Right lobe of liver (tissue), 4 donors: ENCODE measurements around the gene DCTN4.

Experiments used
- POLR2A ChIP-seq: fragments of 450-650 bp; IDR thresholded peaks from one replicate; pipeline ENCODE4 v1.6.1; 2017; ENCODE audit warnings: antibody characterized with exemption, mild to moderate bottlenecking
- TF ChIP-seq, protein P1 (sequence below), 4 donors: fragments of 200-600 bp in 3 of 4; fragments of 450-650 bp in 1 of 4; IDR thresholded peaks; one replicate each; pipeline versions ENCODE4 v1.5.1 to v1.8.0; 2016 to 2022; ENCODE audit warnings: antibody characterized with exemption in 4 of 4, mild to moderate bottlenecking in 2 of 4
- donor health status: DM: no; HTN: no; CAD: no.
- donor health status: DM: no; HTN: no; CAD: no.
- donor health status: DM: no; HTN: yes; CAD: no.

DNA sequence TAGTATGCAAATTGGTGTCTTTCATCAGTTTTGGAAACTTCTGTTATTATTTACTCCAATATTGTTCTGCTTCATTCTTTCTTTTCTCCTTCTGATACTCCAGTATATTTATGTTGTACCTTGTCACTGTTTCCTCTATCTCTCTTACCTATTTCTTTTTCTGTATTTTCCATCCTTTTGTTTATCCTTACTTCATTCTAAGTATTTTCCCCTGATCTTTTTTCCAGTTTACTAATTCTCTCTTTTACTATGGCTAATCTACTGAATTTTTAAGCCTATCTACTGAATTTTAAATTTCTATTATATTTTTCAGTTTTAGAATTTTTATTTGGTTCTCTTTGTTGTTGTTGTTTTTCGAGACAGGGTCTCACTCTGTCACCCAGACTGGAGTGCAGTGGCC, 27.1 kb upstream of the DCTN4 start:
- TF ChIP-seq, protein P1, sequence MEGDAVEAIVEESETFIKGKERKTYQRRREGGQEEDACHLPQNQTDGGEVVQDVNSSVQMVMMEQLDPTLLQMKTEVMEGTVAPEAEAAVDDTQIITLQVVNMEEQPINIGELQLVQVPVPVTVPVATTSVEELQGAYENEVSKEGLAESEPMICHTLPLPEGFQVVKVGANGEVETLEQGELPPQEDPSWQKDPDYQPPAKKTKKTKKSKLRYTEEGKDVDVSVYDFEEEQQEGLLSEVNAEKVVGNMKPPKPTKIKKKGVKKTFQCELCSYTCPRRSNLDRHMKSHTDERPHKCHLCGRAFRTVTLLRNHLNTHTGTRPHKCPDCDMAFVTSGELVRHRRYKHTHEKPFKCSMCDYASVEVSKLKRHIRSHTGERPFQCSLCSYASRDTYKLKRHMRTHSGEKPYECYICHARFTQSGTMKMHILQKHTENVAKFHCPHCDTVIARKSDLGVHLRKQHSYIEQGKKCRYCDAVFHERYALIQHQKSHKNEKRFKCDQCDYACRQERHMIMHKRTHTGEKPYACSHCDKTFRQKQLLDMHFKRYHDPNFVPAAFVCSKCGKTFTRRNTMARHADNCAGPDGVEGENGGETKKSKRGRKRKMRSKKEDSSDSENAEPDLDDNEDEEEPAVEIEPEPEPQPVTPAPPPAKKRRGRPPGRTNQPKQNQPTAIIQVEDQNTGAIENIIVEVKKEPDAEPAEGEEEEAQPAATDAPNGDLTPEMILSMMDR (IDR thresholded peaks at IDR 0.05) = no peak
- TF ChIP-seq POLR2A = no peak
